ENCODE results near the gene PHOX2B.
"Not testable (repeated sequence)": the region's sequence is repeated elsewhere in the genome, so short reads cannot be mapped to it uniquely, and the experiment has no call there.

The PHOX2B gene

GRCh38 chr4:41747230-41748055, 1.1 kb downstream of the PHOX2B start:
- DNase-seq, result no peak

- no peak for DNase-seq
These were observed 1.9 kb downstream of the PHOX2B start for GRCh38 chr4:41746440-41747229.

- DNase-seq, result no peak
These were observed 2.5 kb downstream of the PHOX2B start for GRCh38 chr4:41746025-41746439.

GRCh38 chr4:41745292-41746024, 3.1 kb downstream of the PHOX2B start:
- DNase-seq, result no peak

- DNase-seq, result no peak
These were observed 3.8 kb downstream of the PHOX2B start for GRCh38 chr4:41744572-41745291.

- DNase-seq, result no peak
These were observed 7.2 kb downstream of the PHOX2B start for GRCh38 chr4:41741354-41741753.

- DNase-seq, result not testable (repeated sequence)
These were observed 11.0 kb downstream of the PHOX2B start for GRCh38 chr4:41737491-41737890.

GRCh38 chr4:41734371-41734770, 14.2 kb downstream of the PHOX2B start:
- DNase-seq, result no peak

GRCh38 chr4:41731569-41732126, 16.9 kb downstream of the PHOX2B start:
- no peak for DNase-seq

GRCh38 chr4:41728573-41728913, 20.0 kb downstream of the PHOX2B start:
- DNase-seq, result no peak

- DNase-seq, result no peak
These were observed 20.5 kb downstream of the PHOX2B start for GRCh38 chr4:41727861-41728572.

GRCh38 chr4:41725254-41725653, 23.3 kb downstream of the PHOX2B start:
- DNase-seq, result peak in 1 of 2 experiments; percentile 2

GRCh38 chr4:41723286-41723685, 25.2 kb downstream of the PHOX2B start:
- DNase-seq, result no peak

GRCh38 chr4:41722181-41722580, 26.3 kb downstream of the PHOX2B start:
- DNase-seq, result no peak

- DNase-seq, result no peak
These were observed 29.1 kb downstream of the PHOX2B start for GRCh38 chr4:41719417-41719816.

- DNase-seq, result no peak
These were observed 29.6 kb downstream of the PHOX2B start for GRCh38 chr4:41718907-41719306.

GRCh38 chr4:41715155-41715554, 33.4 kb downstream of the PHOX2B start:
- DNase-seq, result no peak

GRCh38 chr4:41714364-41715000, 34.0 kb downstream of the PHOX2B start:
- no peak for DNase-seq

- no peak for DNase-seq
These were observed 34.8 kb downstream of the PHOX2B start for GRCh38 chr4:41713768-41714167.

- no peak for DNase-seq
These were observed 36.1 kb downstream of the PHOX2B start for GRCh38 chr4:41712425-41712824.

- not testable (repeated sequence) for DNase-seq
These were observed 36.9 kb downstream of the PHOX2B start for GRCh38 chr4:41711654-41712053.
